Endothelial cell of umbilical vein (primary cell): ENCODE results near the gene CD2AP. TPM values are rescaled to one million over a fixed set of nuclear protein-coding genes. Genes with fewer than 3 reads are reported as not detected.

Source experiments
- BruUV-seq: library from RNA; stranded (reverse); fragments of 400-500 nt; replicated peaks from 2 replicates; lab custom pipeline; 2021; lab: Mats Ljungman, UMichigan
- CTCF ChIA-PET: fragments of 300-600, 350-600 bp; sonication (Branson Sonifier 250); formaldehyde crosslinking; loops from one replicate; lab custom pipeline; 2021; ENCODE audit warnings: antibody characterized with exemption, inconsistent platforms; lab: Charles Lee
- POLR2A ChIA-PET: fragments of 300-600, 350-600 bp; sonication (Branson Sonifier 250); formaldehyde crosslinking; loops from one replicate; lab custom pipeline; 2021; ENCODE audit warnings: antibody characterized with exemption, inconsistent platforms; lab: Charles Lee
- DNase-seq: peaks from one replicate; pipeline ENCODE4 v3.0.0-alpha.2; 2011; ENCODE audit warnings: low read depth, low spot score
- FAIRE-seq: peaks from 2 replicates; lab custom pipeline; 2011; peaks lifted over from hg19 to GRCh38; lab: Jason Lieb, UNC
- H2AFZ ChIP-seq: 2 replicates; pipeline ENCODE4 v1.6.0; 2012; ENCODE audit warnings: low read depth, low read length, control low read depth, inconsistent platforms
- H3K27ac ChIP-seq: 2 replicates; pipeline ENCODE4 v1.5.1; 2011; ENCODE audit warnings: low read depth, mild to moderate bottlenecking, control low read depth, low read length, moderate library complexity; ENCODE audit not compliant: insufficient read depth
- H3K27me3 ChIP-seq, 2 experiments: 2 replicates each; pipeline versions ENCODE4 v1.6.0 to v1.6.1; 2011; ENCODE audit warnings: low read length in 2 of 2, mixed read lengths in 1 of 2; ENCODE audit not compliant: control insufficient read depth in 2 of 2, insufficient read depth in 2 of 2
- H3K36me3 ChIP-seq, 2 experiments: 2 replicates in 1 of 2; 3 replicates in 1 of 2; pipeline ENCODE4 v1.5.1; 2011; ENCODE audit warnings: low read length in 2 of 2, mild to moderate bottlenecking in 1 of 2, moderate library complexity in 1 of 2; ENCODE audit not compliant: control insufficient read depth in 2 of 2, insufficient read depth in 2 of 2; ENCODE audit errors: extremely low read depth in 1 of 2
- H3K4me1 ChIP-seq: 3 replicates; pipeline ENCODE4 v1.5.1; 2011; ENCODE audit warnings: mild to moderate bottlenecking, low read length; ENCODE audit not compliant: control insufficient read depth, insufficient read depth; ENCODE audit errors: extremely low read depth
- H3K4me2 ChIP-seq: 2 replicates; pipeline ENCODE4 v1.6.1; 2011; ENCODE audit warnings: low read length, control low read depth, mixed read lengths; ENCODE audit not compliant: insufficient read depth
- H3K4me3 ChIP-seq, 3 experiments: fragments of 200-600 bp in 1 of 3; sonication (generic), shearing (Covaris generic) in 1 of 3; replicated peaks in 1 of 3; 2 replicates each; pipeline ENCODE4 v1.5.1; 2011 to 2016; ENCODE audit warnings: control low read depth in 3 of 3, low read length in 3 of 3, mild to moderate bottlenecking in 2 of 3, inconsistent platforms in 1 of 3, low read depth in 1 of 3, moderate library complexity in 1 of 3; ENCODE audit not compliant: insufficient read depth in 1 of 3
- H3K79me2 ChIP-seq: 2 replicates; pipeline ENCODE4 v1.6.0; 2012; ENCODE audit warnings: low read length, inconsistent platforms; ENCODE audit not compliant: control insufficient read depth, insufficient read depth
- H3K9ac ChIP-seq: replicated peaks from 2 replicates; pipeline ENCODE3; 2011; ENCODE audit warnings: low read length, control low read depth; ENCODE audit not compliant: insufficient read depth; ENCODE audit errors: extremely low read depth
- H3K9me1 ChIP-seq: replicated peaks from 3 replicates; pipeline ENCODE4 v1.6.0; 2011; ENCODE audit warnings: mild to moderate bottlenecking, low read length; ENCODE audit not compliant: control insufficient read depth, insufficient read depth; ENCODE audit errors: extremely low read depth
- H3K9me3 ChIP-seq: replicated peaks from 2 replicates; pipeline ENCODE4 v1.5.1; 2012; ENCODE audit warnings: low read length, inconsistent platforms; ENCODE audit not compliant: control insufficient read depth, insufficient read depth
- H4K20me1 ChIP-seq: replicated peaks from 2 replicates; pipeline ENCODE3; 2011; ENCODE audit warnings: mild to moderate bottlenecking, low read length; ENCODE audit not compliant: control insufficient read depth, insufficient read depth; ENCODE audit errors: extremely low read depth
- EZH2 ChIP-seq: IDR thresholded peaks from 2 replicates; pipeline ENCODE4 v1.6.1; 2012; ENCODE audit warnings: borderline replicate concordance, low read depth, mild to moderate bottlenecking, moderate library complexity, low read length, inconsistent platforms; ENCODE audit not compliant: severe bottlenecking
- FOS ChIP-seq: IDR thresholded peaks from 2 replicates; pipeline ENCODE4 v1.6.1; 2011; ENCODE audit warnings: mild to moderate bottlenecking, low read length, moderate library complexity, borderline replicate concordance; ENCODE audit not compliant: insufficient read depth
- GATA2 ChIP-seq: IDR thresholded peaks from 2 replicates; pipeline ENCODE4 v1.7.0; 2011; ENCODE audit warnings: low read depth, mild to moderate bottlenecking, moderate library complexity, mixed read lengths, low read length; ENCODE audit not compliant: insufficient read length, insufficient read depth
- JUN ChIP-seq: IDR thresholded peaks from 2 replicates; pipeline ENCODE4 v1.6.1; 2011; ENCODE audit warnings: borderline replicate concordance, low read depth; ENCODE audit not compliant: insufficient read length, insufficient read depth
- MYC ChIP-seq: IDR thresholded peaks from one replicate; pipeline ENCODE4 v1.6.1; 2011; ENCODE audit warnings: mild to moderate bottlenecking, low read depth, low read length
- POLR2A ChIP-seq: IDR thresholded peaks from 2 replicates; pipeline ENCODE4 v1.6.1; 2012; ENCODE audit warnings: low read depth, mild to moderate bottlenecking, control low read depth, low read length
- POLR2AphosphoS5 ChIP-seq: IDR thresholded peaks from 2 replicates; pipeline ENCODE4 v1.6.1; 2012; ENCODE audit warnings: low read depth, mild to moderate bottlenecking, control low read depth, low read length, moderate library complexity; ENCODE audit not compliant: insufficient read depth
- dilution Hi-C: fragments of 300-500 bp; cut with MboI; formaldehyde crosslinking; loops from one replicate; pipeline ENCODE4 v1.15.0; 2019; ENCODE audit warnings: low sequenced_read_pairs; ENCODE audit not compliant: extremely low pct_ligation_motif_present
- intact Hi-C: fragments of 100-400 bp; cut with micrococcal nuclease; formaldehyde crosslinking; loops from one replicate; pipeline ENCODE4 v1.10.0; 2022
- polyA plus RNA-seq, 4 experiments: library from polyadenylated mRNA; depleted of rRNA in 3 of 4; stranded (reverse) in 3 of 4; unstranded in 1 of 4; fragments of >200 nt; gene quantifications; 2 replicates each; pipeline versions ENCODE4 v1.2.1 to v1.2.3, GENCODE V29; 2011 to 2012; ENCODE audit warnings: missing spikeins in 1 of 4
- total RNA-seq: library from RNA; stranded (reverse); gene quantifications from 2 replicates; pipeline ENCODE4 v1.2.3, GENCODE V29; 2021
- TF ChIP-seq, protein P1 (sequence below), 2 donors: IDR thresholded peaks; 1 replicate in 1 of 2; 2 replicates in 1 of 2; pipeline ENCODE4 v1.5.1; 2011; ENCODE audit warnings: low read length in 2 of 2, mild to moderate bottlenecking in 2 of 2, moderate library complexity in 2 of 2, control low read depth in 1 of 2, inconsistent platforms in 1 of 2, low read depth in 1 of 2; ENCODE audit not compliant: insufficient read depth in 1 of 2; ENCODE audit errors: extremely low read depth in 1 of 2
- TF ChIP-seq, protein P2 (sequence below): IDR thresholded peaks from 2 replicates; pipeline ENCODE4 v1.6.1; 2011; ENCODE audit not compliant: insufficient read depth, insufficient read length

Gene CD2AP
- total and polyA plus RNA-seq, 2 donors (not counting 3 experiments of a cell fraction or from before 2014, with no cell fraction given) = 4.2 to 39.8 TPM

DNA sequence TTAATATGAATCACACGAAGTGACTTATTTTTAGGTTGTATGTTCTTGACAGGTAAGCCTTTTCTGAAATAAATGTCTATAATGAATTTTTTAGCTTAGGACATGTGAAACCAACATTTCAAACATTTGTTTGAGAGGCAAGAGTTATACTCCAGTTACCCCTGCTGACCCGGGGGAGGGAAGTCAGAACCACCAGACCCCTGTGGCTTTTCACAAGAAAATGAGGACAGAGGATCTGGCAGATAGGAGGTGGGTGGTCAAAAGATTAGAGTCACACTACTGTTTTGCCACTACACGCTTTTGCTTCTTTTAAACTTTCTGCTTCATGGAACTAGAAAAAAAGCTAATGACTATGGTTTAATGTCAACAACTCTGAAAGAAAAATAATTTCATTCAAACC lies 193.3 kb downstream of the CD2AP start:
- H4K20me1 ChIP-seq = no peaks in the 10 kb centered on the region
- intact Hi-C loops = no loop called here
- BruUV-seq = no TSS peak
- CTCF ChIA-PET = no interaction called here
- FAIRE-seq = no peak
- H3K27ac ChIP-seq = no peak overlapping the region
- no peak for DNase-seq
- peaks cover 0 to 2% of the 10 kb centered on the region in 2 experiments for H3K27me3 ChIP-seq
- POLR2A ChIA-PET = no interaction called here
- H3K36me3 ChIP-seq = no peaks in the 10 kb centered on the region
- H3K9me3 ChIP-seq = no peaks in the 10 kb centered on the region
- dilution Hi-C loops = no loop called here
- no peak overlapping the region for H2AFZ ChIP-seq
- no peak overlapping the region for H3K9ac ChIP-seq
- no peaks in the 10 kb centered on the region for H3K9me1 ChIP-seq
- no peak overlapping the region for H3K4me3 ChIP-seq
- no peaks in the 10 kb centered on the region for H3K79me2 ChIP-seq
- H3K4me1 ChIP-seq = no peaks in the 10 kb centered on the region
- no peak overlapping the region for H3K4me2 ChIP-seq
- TF ChIP-seq MYC (no peak), EZH2 (no peak), GATA2 (no peak), JUN (no peak), FOS (no peak), POLR2AphosphoS5 (no peak), POLR2A (no peak)
- TF ChIP-seq, protein P1, sequence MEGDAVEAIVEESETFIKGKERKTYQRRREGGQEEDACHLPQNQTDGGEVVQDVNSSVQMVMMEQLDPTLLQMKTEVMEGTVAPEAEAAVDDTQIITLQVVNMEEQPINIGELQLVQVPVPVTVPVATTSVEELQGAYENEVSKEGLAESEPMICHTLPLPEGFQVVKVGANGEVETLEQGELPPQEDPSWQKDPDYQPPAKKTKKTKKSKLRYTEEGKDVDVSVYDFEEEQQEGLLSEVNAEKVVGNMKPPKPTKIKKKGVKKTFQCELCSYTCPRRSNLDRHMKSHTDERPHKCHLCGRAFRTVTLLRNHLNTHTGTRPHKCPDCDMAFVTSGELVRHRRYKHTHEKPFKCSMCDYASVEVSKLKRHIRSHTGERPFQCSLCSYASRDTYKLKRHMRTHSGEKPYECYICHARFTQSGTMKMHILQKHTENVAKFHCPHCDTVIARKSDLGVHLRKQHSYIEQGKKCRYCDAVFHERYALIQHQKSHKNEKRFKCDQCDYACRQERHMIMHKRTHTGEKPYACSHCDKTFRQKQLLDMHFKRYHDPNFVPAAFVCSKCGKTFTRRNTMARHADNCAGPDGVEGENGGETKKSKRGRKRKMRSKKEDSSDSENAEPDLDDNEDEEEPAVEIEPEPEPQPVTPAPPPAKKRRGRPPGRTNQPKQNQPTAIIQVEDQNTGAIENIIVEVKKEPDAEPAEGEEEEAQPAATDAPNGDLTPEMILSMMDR (IDR thresholded peaks at IDR 0.05; ENCODE audit: extremely low read depth in 1 of 2, insufficient read depth in 1 of 2, low read depth in 1 of 2, low read length in 2 of 2) = no peak
- TF ChIP-seq, protein P2, sequence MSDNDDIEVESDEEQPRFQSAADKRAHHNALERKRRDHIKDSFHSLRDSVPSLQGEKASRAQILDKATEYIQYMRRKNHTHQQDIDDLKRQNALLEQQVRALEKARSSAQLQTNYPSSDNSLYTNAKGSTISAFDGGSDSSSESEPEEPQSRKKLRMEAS = no peak
